Activated CD4-positive, alpha-beta memory T cell treated with anti-CD3 and anti-CD28 coated beads for 36 hours (primary cell): ENCODE results near the gene ERC1. TPM values are rescaled to one million over a fixed set of nuclear protein-coding genes. Genes with fewer than 3 reads are reported as not detected.
A peak's percentile ranks its signal among the peaks of the same experiment; 100 is the strongest.

Experiments used
- CTCF ChIA-PET: fragments of 350-600 bp; sonication (Branson Sonifier 250); formaldehyde crosslinking; loops from one replicate; lab custom pipeline; 2021; ENCODE audit warnings: antibody characterized with exemption, inconsistent platforms; lab: Charles Lee
- POLR2A ChIA-PET: fragments of 350-600 bp; sonication (Branson Sonifier 250); formaldehyde crosslinking; loops from one replicate; lab custom pipeline; 2021; ENCODE audit warnings: antibody characterized with exemption; lab: Charles Lee
- DNase-seq: peaks from one replicate; pipeline ENCODE4 v3.0.0-alpha.2; 2020
- H3K27ac Mint-ChIP-seq: one replicate; pipeline ENCODE4 v1.8.0; 2021; ENCODE audit warnings: mixed read lengths
- H3K27me3 Mint-ChIP-seq: one replicate; pipeline ENCODE4 v1.8.0; 2021; ENCODE audit warnings: mixed read lengths
- H3K36me3 Mint-ChIP-seq: one replicate; pipeline ENCODE4 v1.8.0; 2021; ENCODE audit warnings: mixed read lengths
- H3K4me1 Mint-ChIP-seq: one replicate; pipeline ENCODE4 v1.8.0; 2021; ENCODE audit warnings: low read depth, mixed read lengths
- H3K4me3 Mint-ChIP-seq: one replicate; pipeline ENCODE4 v1.8.0; 2021; ENCODE audit warnings: mild to moderate bottlenecking, mixed read lengths
- H3K9me3 Mint-ChIP-seq: one replicate; pipeline ENCODE4 v1.8.0; 2021; ENCODE audit warnings: mixed read lengths
- intact Hi-C: fragments of 100-400 bp; cut with micrococcal nuclease; formaldehyde crosslinking; loops from one replicate; pipeline ENCODE4 v1.15.1; 2023
- total RNA-seq, 2 experiments: library from RNA; stranded (reverse); gene quantifications; one replicate each; pipeline ENCODE4 v1.2.3, GENCODE V29; 2021

The ERC1 gene
- total RNA-seq, 2 experiments from 2014 or later = 19.1 to 21.8 TPM

GRCh38 chr12:1419849-1420371, 428.9 kb downstream of the ERC1 start:
- Mint-ChIP-seq H3K27ac (no peak overlapping the region), H3K36me3 (peaks cover 42% of the 10 kb centered on the region), H3K9me3 (peaks cover 24% of the 10 kb centered on the region), H3K4me3 (no peak overlapping the region), H3K27me3 (no peaks in the 10 kb centered on the region), H3K4me1 (peaks cover 15% of the 10 kb centered on the region)
- POLR2A ChIA-PET = no interaction called here
- intact Hi-C loops = no loop called here
- CTCF ChIA-PET = interaction anchor here (0.6 kb wide), 1 partner anchor 424 kb away, joined by 3 read pairs; no protein-coding TSS in a partner anchor
- no peak for DNase-seq

- CTCF ChIA-PET = no interaction called here
- no peak overlapping the region for H3K27ac Mint-ChIP-seq
- peaks cover 15% of the 10 kb centered on the region for H3K4me1 Mint-ChIP-seq
- POLR2A ChIA-PET = no interaction called here
- intact Hi-C loops = no loop called here
- H3K9me3 Mint-ChIP-seq = peaks cover 24% of the 10 kb centered on the region
- no peak overlapping the region for H3K4me3 Mint-ChIP-seq
- DNase-seq = no peak
- no peaks in the 10 kb centered on the region for H3K27me3 Mint-ChIP-seq
- H3K36me3 Mint-ChIP-seq = peaks cover 41% of the 10 kb centered on the region
Observed at GRCh38 chr12:1421091-1421846, 430.2 kb downstream of the ERC1 start.

GRCh38 chr12:1422604-1423315, 431.7 kb downstream of the ERC1 start:
- H3K4me1 Mint-ChIP-seq = peaks cover 15% of the 10 kb centered on the region
- peaks cover 41% of the 10 kb centered on the region for H3K36me3 Mint-ChIP-seq
- peaks cover 24% of the 10 kb centered on the region for H3K9me3 Mint-ChIP-seq
- DNase-seq = peak; percentile 13
- ChIA-PET POLR2A (no interaction called here), CTCF (interaction anchor here (0.9 kb wide), 1 partner anchor 305 kb away, joined by 4 read pairs; no protein-coding TSS in a partner anchor)
- peak overlapping the region; percentile 57 for H3K27ac Mint-ChIP-seq
- intact Hi-C loops = no loop called here
- no peaks in the 10 kb centered on the region for H3K27me3 Mint-ChIP-seq
- H3K4me3 Mint-ChIP-seq = no peak overlapping the region

GRCh38 chr12:1424674-1425395, 433.8 kb downstream of the ERC1 start:
- CTCF ChIA-PET = interaction anchor here (0.9 to 1.5 kb wide), 2 partner anchors 11 to 307 kb away, joined by 3 to 5 read pairs; no protein-coding TSS in a partner anchor
- POLR2A ChIA-PET = no interaction called here
- H3K4me1 Mint-ChIP-seq = peaks cover 15% of the 10 kb centered on the region
- peaks cover 21% of the 10 kb centered on the region for H3K9me3 Mint-ChIP-seq
- no peaks in the 10 kb centered on the region for H3K27me3 Mint-ChIP-seq
- no peak overlapping the region for H3K4me3 Mint-ChIP-seq
- no peak for DNase-seq
- peaks cover 26% of the 10 kb centered on the region for H3K36me3 Mint-ChIP-seq
- H3K27ac Mint-ChIP-seq = no peak overlapping the region
- intact Hi-C loops = no loop called here

- POLR2A ChIA-PET = no interaction called here
- intact Hi-C loops = no loop called here
- Mint-ChIP-seq H3K4me1 (peaks cover 15% of the 10 kb centered on the region), H3K9me3 (peaks cover 21% of the 10 kb centered on the region), H3K36me3 (peaks cover 24% of the 10 kb centered on the region), H3K4me3 (no peak overlapping the region), H3K27me3 (no peaks in the 10 kb centered on the region), H3K27ac (no peak overlapping the region)
- CTCF ChIA-PET = interaction anchor here (1.7 kb wide), 1 partner anchor 307 kb away, joined by 7 read pairs; no protein-coding TSS in a partner anchor
- no peak for DNase-seq
Observed at GRCh38 chr12:1425396-1425729, 434.3 kb downstream of the ERC1 start.

- H3K36me3 Mint-ChIP-seq = no peaks in the 10 kb centered on the region
- DNase-seq = no peak
- peaks cover under 1% of the 10 kb centered on the region for H3K4me1 Mint-ChIP-seq
- no peak overlapping the region for H3K4me3 Mint-ChIP-seq
- no peak overlapping the region for H3K27ac Mint-ChIP-seq
- H3K9me3 Mint-ChIP-seq = no peaks in the 10 kb centered on the region
- intact Hi-C loops = no loop called here
- H3K27me3 Mint-ChIP-seq = no peaks in the 10 kb centered on the region
- ChIA-PET POLR2A (no interaction called here), CTCF (no interaction called here)
Observed at GRCh38 chr12:1428671-1429070, 437.6 kb downstream of the ERC1 start.

GRCh38 chr12:1429980-1430379, 439.0 kb downstream of the ERC1 start:
- ChIA-PET CTCF (no interaction called here), POLR2A (no interaction called here)
- Mint-ChIP-seq H3K36me3 (no peaks in the 10 kb centered on the region), H3K4me3 (no peak overlapping the region), H3K27ac (no peak overlapping the region), H3K9me3 (no peaks in the 10 kb centered on the region), H3K27me3 (no peaks in the 10 kb centered on the region), H3K4me1 (no peaks in the 10 kb centered on the region)
- DNase-seq = no peak
- intact Hi-C loops = no loop called here

GRCh38 chr12:1434296-1434955, 443.4 kb downstream of the ERC1 start:
- Mint-ChIP-seq H3K4me3 (no peak overlapping the region), H3K27ac (no peak overlapping the region), H3K4me1 (no peaks in the 10 kb centered on the region), H3K9me3 (no peaks in the 10 kb centered on the region), H3K27me3 (no peaks in the 10 kb centered on the region), H3K36me3 (no peaks in the 10 kb centered on the region)
- intact Hi-C loops = no loop called here
- ChIA-PET POLR2A (interaction anchor here (0.6 to 0.7 kb wide), 2 partner anchors 23 to 966 kb away, joined by 3 to 7 read pairs; no protein-coding TSS in a partner anchor), CTCF (interaction anchor here (1.4 kb wide), 1 partner anchor 316 kb away, joined by 4 read pairs; no protein-coding TSS in a partner anchor)
- no peak for DNase-seq

GRCh38 chr12:1435044-1435443, 444.0 kb downstream of the ERC1 start:
- Mint-ChIP-seq H3K9me3 (no peaks in the 10 kb centered on the region), H3K4me3 (no peak overlapping the region), H3K27me3 (no peaks in the 10 kb centered on the region), H3K36me3 (no peaks in the 10 kb centered on the region), H3K4me1 (no peaks in the 10 kb centered on the region), H3K27ac (no peak overlapping the region)
- POLR2A ChIA-PET = no interaction called here
- intact Hi-C loops = no loop called here
- CTCF ChIA-PET = interaction anchor here (1.4 kb wide), 1 partner anchor 317 kb away, joined by 4 read pairs; no protein-coding TSS in a partner anchor
- DNase-seq = no peak

GRCh38 chr12:1435456-1435855, 444.4 kb downstream of the ERC1 start:
- POLR2A ChIA-PET = no interaction called here
- Mint-ChIP-seq H3K27ac (no peak overlapping the region), H3K27me3 (no peaks in the 10 kb centered on the region), H3K4me3 (no peak overlapping the region), H3K36me3 (no peaks in the 10 kb centered on the region), H3K4me1 (no peaks in the 10 kb centered on the region), H3K9me3 (no peaks in the 10 kb centered on the region)
- CTCF ChIA-PET = interaction anchor here (1.4 kb wide), 1 partner anchor 317 kb away, joined by 4 read pairs; no protein-coding TSS in a partner anchor
- DNase-seq = no peak
- intact Hi-C loops = no loop called here

GRCh38 chr12:1436015-1436414, 445.0 kb downstream of the ERC1 start:
- no peaks in the 10 kb centered on the region for H3K4me1 Mint-ChIP-seq
- intact Hi-C loops = no loop called here
- ChIA-PET POLR2A (no interaction called here), CTCF (interaction anchor here (1.4 kb wide), 1 partner anchor 318 kb away, joined by 4 read pairs; no protein-coding TSS in a partner anchor)
- no peak for DNase-seq
- H3K27me3 Mint-ChIP-seq = no peaks in the 10 kb centered on the region
- H3K4me3 Mint-ChIP-seq = no peak overlapping the region
- no peaks in the 10 kb centered on the region for H3K36me3 Mint-ChIP-seq
- H3K27ac Mint-ChIP-seq = no peak overlapping the region
- no peaks in the 10 kb centered on the region for H3K9me3 Mint-ChIP-seq
